Gastrocnemius medialis (tissue), 4 donors: ENCODE measurements around the gene TLR9. TPM values are rescaled to one million over a fixed set of nuclear protein-coding genes. Genes with fewer than 3 reads are reported as not detected.

ENCODE experiments used
- ATAC-seq, 2 donors: fragments of 150-250 bp; one replicate each; pipeline ENCODE4 v1.9.1; 2016
- DNase-seq, 2 donors: peaks; one replicate each; pipeline ENCODE4 v3.0.0-alpha.2; 2019
- H3K27ac ChIP-seq, 4 donors: fragments of 200-600 bp; sonication (generic); 1 replicate in 1 of 4; 2 replicates in 3 of 4; pipeline ENCODE4 v1.5.1; 2016 to 2018; ENCODE audit warnings: mild to moderate bottlenecking in 2 of 4, moderate library complexity in 1 of 4
- H3K27me3 ChIP-seq, 3 donors: fragments of 200-600 bp; sonication (generic) in 2 of 3; 1 replicate in 1 of 3; 2 replicates in 2 of 3; pipeline versions ENCODE4 v1.5.1 to v1.6.0; 2016 to 2019; ENCODE audit warnings: mild to moderate bottlenecking in 1 of 3, moderate library complexity in 1 of 3
- H3K36me3 ChIP-seq, 2 donors: fragments of 200-600 bp; sonication (generic) in 1 of 2; one replicate each; pipeline ENCODE4 v1.5.1; 2017 to 2018
- H3K4me1 ChIP-seq, 2 donors: fragments of 200-600 bp; sonication (generic) in 1 of 2; one replicate each; pipeline ENCODE4 v1.5.1; 2016 to 2017; ENCODE audit warnings: mild to moderate bottlenecking in 2 of 2
- H3K4me3 ChIP-seq, 4 donors: fragments of 200-600 bp; sonication (generic) in 3 of 4; 1 replicate in 1 of 4; 2 replicates in 3 of 4; pipeline ENCODE4 v1.5.1; 2016 to 2019; ENCODE audit warnings: mild to moderate bottlenecking in 2 of 4
- H3K9me3 ChIP-seq, 3 donors: fragments of 200-600 bp; sonication (generic) in 2 of 3; 1 replicate in 1 of 3; 2 replicates in 2 of 3; pipeline ENCODE4 v1.5.1; 2016 to 2019
- CTCF ChIP-seq, 5 experiments: fragments of 450-650 bp in 3 of 5; fragments of 200-600 bp in 2 of 5; sonication (generic) in 2 of 5; IDR thresholded peaks in 4 of 5; conservative IDR thresholded peaks in 1 of 5; 1 replicate in 4 of 5; 2 replicates in 1 of 5; pipeline ENCODE4 v1.5.1; 2016 to 2019; ENCODE audit warnings: antibody characterized with exemption in 5 of 5, mild to moderate bottlenecking in 3 of 5, moderate library complexity in 3 of 5
- POLR2A ChIP-seq, 2 donors: fragments of 450-650 bp; IDR thresholded peaks; one replicate each; pipeline ENCODE4 v1.6.1; 2017; ENCODE audit warnings: antibody characterized with exemption in 2 of 2, mild to moderate bottlenecking in 2 of 2, moderate library complexity in 2 of 2
- in situ Hi-C, 4 donors: fragments of 200-750 bp; cut with MboI; loops; one replicate each; pipeline versions ENCODE4 v1.15.0 to v1.8.0; 2017; ENCODE audit warnings: low sequenced_read_pairs in 4 of 4
- intact Hi-C: fragments of 100-400 bp; cut with DNase I; formaldehyde crosslinking; loops from one replicate; pipeline ENCODE4 v1.15.1; 2023; ENCODE audit warnings: low total_unique reads
- total RNA-seq, 4 donors: library from RNA; depleted of rRNA; stranded (reverse); fragments of >200 nt; gene quantifications; one replicate each; pipeline versions ENCODE4 v1.1.0 to v1.2.3, GENCODE V29; 2016

Gene TLR9
- total RNA-seq, 4 donors from 2014 or later = 0.07 to 0.41 (median 0.13) TPM; not detected in 1

GRCh38 chr3:52245322-52246263 is 20.1 kb upstream of the TLR9 start, which contains the start of gene PPM1M:
Gene PPM1M (plus strand): TSS chr3:52245759. CDS start chr3:52245825, 66 bp downstream.
- in situ Hi-C loops (no loop called here), intact Hi-C loops (no loop called here)
- no peak for TF ChIP-seq CTCF (IDR thresholded peaks at IDR 0.05 in 4 of 5, conservative IDR thresholded peaks at IDR 0.05 in 1 of 5)
- TF ChIP-seq POLR2A (IDR thresholded peaks at IDR 0.05) = no peak
- peaks cover 0 to 7% of the 10 kb centered on the region in 2 donors for H3K36me3 ChIP-seq
- ATAC-seq (peak; percentile 34 to 54), DNase-seq (peak in 1 of 2 donors; percentile 24)
- H3K27ac ChIP-seq = peak within 1 kb of the TSS; percentile 59 to 79 (median 64)
- peaks cover 0 to 5% (median 0%) of the 10 kb centered on the region in 3 donors for H3K27me3 ChIP-seq
- H3K4me1 ChIP-seq = peaks cover 3 to 24% of the 10 kb centered on the region in 2 donors
- H3K4me3 ChIP-seq = peak within 1 kb of the TSS; percentile 46 to 69 (median 58)
- H3K9me3 ChIP-seq = no peaks in the 10 kb centered on the region

DNA sequence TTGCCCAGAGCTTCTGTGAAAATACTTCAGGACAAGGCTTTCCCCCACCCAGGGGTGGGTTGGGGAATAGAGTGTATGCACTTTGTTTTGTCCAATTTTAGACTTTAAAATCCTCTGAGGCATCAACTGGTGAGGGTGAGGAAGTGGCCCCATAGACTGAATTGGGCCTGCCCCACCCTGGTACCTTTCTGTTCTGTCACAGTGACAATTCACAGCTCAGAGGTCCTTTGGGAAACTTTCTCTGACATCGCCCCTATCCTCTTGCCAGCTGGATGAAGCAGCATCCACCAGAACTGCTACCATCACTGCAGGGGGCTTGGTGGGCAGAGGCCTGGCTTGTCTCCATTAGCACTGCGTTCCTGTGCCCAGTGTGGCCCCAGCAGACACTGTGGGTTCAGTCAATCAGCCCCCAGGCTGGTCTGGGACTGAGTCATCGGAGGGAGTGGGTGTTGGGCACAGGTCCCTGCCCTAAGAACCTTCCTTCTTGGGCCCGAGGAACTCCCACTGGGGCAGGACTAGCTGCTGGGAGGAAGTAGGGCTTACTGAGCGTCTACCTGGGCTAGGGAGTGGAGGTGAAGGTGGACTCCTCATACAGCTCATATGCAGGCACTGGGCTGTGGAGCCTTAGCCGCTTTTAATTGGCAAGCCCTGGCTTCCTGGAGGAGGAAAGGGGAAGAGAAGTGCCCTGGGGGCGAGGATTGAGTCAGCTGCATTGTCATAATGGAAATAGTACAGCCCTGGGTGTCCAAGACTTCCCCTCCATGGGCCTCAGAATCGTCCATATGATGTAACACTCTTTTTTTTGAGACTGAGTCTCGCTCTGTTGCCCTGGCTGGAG is 18.6 kb upstream of the TLR9 start:
- ATAC-seq (no peak), DNase-seq (peak in 1 of 2 donors; percentile 33)
- no peaks in the 10 kb centered on the region for H3K36me3 ChIP-seq
- intact Hi-C loops = no loop called here
- peaks cover 15 to 27% of the 10 kb centered on the region in 2 donors for H3K4me1 ChIP-seq
- no peak overlapping the region for H3K27ac ChIP-seq
- H3K4me3 ChIP-seq = no peak overlapping the region
- in situ Hi-C loops = no loop called here
- TF ChIP-seq CTCF (IDR thresholded peaks at IDR 0.05 in 4 of 5, conservative IDR thresholded peaks at IDR 0.05 in 1 of 5) = no peak
- no peak for TF ChIP-seq POLR2A (IDR thresholded peaks at IDR 0.05)
- peaks cover 0 to 5% (median 0%) of the 10 kb centered on the region in 3 donors for H3K27me3 ChIP-seq
- no peaks in the 10 kb centered on the region for H3K9me3 ChIP-seq

- H3K27me3 ChIP-seq = peaks cover 0 to 5% (median 0%) of the 10 kb centered on the region in 3 donors
- in situ Hi-C loops = no loop called here
- H3K36me3 ChIP-seq = no peaks in the 10 kb centered on the region
- no peak for TF ChIP-seq POLR2A (IDR thresholded peaks at IDR 0.05)
- TF ChIP-seq CTCF (IDR thresholded peaks at IDR 0.05 in 4 of 5, conservative IDR thresholded peaks at IDR 0.05 in 1 of 5) = no peak
- peaks cover 31 to 44% of the 10 kb centered on the region in 2 donors for H3K4me1 ChIP-seq
- H3K9me3 ChIP-seq = no peaks in the 10 kb centered on the region
- intact Hi-C loops = no loop called here
- no peak overlapping the region for H3K27ac ChIP-seq
- ATAC-seq = no peak
- DNase-seq = no peak
- H3K4me3 ChIP-seq = no peak overlapping the region
Observed at GRCh38 chr3:52242039-52242438, 16.6 kb upstream of the TLR9 start.

DNA sequence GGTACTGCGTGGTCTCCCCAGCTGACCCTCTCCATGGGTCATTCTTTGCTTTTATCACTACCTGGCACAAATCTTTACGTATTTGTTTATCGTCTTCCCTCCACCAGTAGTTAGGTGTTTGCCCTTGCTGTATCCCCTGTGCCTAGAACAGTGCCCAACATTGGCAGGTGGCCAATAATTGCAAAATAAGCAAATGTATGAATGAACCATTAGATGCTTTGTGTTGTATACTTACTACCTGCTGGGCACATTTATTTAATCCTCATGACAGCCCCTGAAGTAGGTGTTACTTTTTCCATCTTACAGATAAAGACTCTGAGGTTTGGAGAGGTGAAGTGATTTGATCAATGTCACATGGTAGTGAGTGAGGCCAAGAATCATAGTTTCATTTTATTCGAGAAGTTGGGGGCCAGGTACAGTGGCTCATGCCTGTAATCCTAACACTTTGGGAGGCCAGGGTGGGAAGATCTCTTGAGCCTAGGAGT is 15.5 kb upstream of the TLR9 start:
- H3K27me3 ChIP-seq = peaks cover 0 to 5% (median 0%) of the 10 kb centered on the region in 3 donors
- H3K27ac ChIP-seq = peak overlapping the region; percentile 99 to 100 (median 100)
- no peak overlapping the region for H3K4me3 ChIP-seq
- ATAC-seq = no peak
- TF ChIP-seq CTCF (IDR thresholded peaks at IDR 0.05 in 4 of 5, conservative IDR thresholded peaks at IDR 0.05 in 1 of 5) (no peak), POLR2A (IDR thresholded peaks at IDR 0.05) (no peak)
- intact Hi-C loops = no loop called here
- H3K9me3 ChIP-seq = no peaks in the 10 kb centered on the region
- DNase-seq = no peak
- no peaks in the 10 kb centered on the region for H3K36me3 ChIP-seq
- in situ Hi-C loops = no loop called here
- peaks cover 42 to 44% of the 10 kb centered on the region in 2 donors for H3K4me1 ChIP-seq
